GM19023 (cell line): ENCODE data around the gene HOXD13.

Experiments used
- ATAC-seq: cut with Tn5 transposase; IDR thresholded peaks from one replicate; pipeline ENCODE4 v1.9.1; 2021; ENCODE audit warnings: mild to moderate bottlenecking, moderate library complexity; ENCODE audit not compliant: unreplicated experiment

HOXD13 gene

DNA sequence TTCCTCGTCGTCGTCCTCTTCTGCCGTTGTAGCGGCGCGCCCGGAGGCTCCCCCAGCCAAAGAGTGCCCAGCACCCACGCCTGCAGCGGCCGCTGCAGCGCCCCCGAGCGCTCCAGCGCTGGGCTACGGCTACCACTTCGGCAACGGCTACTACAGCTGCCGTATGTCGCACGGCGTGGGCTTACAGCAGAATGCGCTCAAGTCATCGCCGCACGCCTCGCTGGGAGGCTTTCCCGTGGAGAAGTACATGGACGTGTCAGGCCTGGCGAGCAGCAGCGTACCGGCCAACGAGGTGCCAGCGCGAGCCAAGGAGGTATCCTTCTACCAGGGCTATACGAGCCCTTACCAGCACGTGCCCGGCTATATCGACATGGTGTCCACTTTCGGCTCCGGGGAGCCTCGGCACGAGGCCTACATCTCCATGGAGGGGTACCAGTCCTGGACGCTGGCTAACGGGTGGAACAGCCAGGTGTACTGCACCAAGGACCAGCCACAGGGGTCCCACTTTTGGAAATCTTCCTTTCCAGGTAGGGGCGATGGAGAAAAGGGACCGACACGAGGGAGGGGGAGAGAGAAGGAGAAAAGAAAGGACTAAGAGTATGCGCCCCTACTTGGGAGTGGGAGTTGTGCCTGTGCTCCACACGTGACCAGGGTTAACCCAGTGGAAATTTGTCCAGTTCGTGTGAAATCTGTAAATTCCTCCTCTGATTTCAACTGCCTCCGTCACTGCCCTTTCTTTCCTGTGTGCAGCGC, 800 bp downstream of the HOXD13 start:
- ATAC-seq = no peak

DNA sequence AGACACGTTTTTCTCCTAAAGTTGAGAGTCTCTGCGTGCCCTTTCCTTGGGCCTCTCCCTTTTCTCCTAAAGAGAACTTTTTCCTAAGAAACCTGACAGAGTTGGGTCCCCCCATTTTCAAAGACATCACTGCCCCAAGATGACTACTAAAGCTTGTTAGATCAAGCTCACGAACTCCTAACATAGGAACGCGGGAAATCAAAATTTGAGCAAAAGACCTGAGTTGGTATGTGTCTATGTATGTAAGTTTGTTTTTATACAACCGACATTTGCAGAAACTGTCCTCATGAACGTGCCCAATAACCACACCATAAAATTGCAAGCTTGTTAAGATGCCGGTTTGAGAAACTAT, 1.4 kb downstream of the HOXD13 start:
- no peak for ATAC-seq

DNA sequence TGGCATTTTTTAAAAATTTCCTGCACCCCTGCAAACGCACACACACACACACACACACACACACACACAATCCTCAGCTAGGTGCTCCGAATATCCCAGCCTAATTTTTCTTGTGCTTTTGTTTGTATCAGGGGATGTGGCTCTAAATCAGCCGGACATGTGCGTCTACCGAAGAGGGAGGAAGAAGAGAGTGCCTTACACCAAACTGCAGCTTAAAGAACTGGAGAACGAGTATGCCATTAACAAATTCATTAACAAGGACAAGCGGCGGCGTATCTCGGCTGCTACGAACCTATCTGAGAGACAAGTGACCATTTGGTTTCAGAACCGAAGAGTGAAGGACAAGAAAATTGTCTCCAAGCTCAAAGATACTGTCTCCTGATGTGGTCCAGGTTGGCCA, 1.8 kb downstream of the HOXD13 start:
- ATAC-seq = no peak

DNA sequence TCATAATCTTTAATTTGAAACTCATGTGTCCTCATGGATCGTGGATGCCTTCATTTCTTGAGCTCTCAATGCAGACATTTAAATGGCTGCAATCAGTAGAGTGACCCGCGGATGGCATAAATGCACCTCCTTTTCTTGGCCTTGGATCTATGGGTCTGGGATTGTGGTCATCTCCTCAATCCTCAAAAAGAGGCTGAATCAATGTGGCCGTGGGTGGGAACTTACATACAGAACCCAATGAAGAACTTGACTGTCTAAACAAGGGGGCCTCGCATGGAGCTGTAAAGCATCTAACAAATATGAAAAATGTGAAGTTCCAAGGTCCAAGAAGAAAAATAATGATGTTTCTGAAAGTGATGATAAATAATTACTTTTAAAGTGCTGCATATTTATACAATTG, 2.9 kb downstream of the HOXD13 start:
- ATAC-seq = no peak

DNA sequence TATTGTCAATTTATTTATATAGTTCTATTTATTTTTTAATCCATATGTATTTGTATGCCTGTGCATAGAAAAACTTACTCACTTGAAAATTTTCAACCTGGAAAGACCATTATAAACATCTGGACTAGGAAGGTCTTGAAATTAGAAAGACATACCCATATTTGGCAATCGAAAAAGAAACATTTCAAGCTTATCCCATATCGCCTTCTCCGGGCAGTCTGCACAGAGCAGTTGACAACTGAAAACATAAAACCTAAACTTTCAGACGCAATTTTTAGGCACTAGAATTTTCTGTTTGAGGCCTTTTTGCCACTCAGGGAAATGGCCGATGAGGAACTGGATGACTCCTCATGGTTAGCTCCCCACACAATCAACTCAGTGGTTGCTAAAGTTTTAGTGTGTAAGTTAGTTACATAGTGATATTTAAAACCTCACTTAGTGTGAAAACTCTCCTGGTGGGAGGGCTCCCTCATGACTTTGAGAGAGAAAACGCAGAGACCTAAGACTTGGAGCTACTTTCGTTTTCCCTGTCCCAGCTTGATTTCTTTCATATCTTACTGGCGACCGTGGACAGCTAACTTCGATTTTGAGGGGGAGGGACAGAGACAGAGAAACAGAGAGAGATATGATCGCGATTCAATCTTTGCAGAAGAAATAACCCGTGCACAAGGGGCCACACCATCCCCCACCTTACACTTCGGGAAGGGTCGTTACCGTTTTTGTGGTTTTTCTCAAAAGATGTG, 3.9 kb downstream of the HOXD13 start:
- ATAC-seq = no peak

DNA sequence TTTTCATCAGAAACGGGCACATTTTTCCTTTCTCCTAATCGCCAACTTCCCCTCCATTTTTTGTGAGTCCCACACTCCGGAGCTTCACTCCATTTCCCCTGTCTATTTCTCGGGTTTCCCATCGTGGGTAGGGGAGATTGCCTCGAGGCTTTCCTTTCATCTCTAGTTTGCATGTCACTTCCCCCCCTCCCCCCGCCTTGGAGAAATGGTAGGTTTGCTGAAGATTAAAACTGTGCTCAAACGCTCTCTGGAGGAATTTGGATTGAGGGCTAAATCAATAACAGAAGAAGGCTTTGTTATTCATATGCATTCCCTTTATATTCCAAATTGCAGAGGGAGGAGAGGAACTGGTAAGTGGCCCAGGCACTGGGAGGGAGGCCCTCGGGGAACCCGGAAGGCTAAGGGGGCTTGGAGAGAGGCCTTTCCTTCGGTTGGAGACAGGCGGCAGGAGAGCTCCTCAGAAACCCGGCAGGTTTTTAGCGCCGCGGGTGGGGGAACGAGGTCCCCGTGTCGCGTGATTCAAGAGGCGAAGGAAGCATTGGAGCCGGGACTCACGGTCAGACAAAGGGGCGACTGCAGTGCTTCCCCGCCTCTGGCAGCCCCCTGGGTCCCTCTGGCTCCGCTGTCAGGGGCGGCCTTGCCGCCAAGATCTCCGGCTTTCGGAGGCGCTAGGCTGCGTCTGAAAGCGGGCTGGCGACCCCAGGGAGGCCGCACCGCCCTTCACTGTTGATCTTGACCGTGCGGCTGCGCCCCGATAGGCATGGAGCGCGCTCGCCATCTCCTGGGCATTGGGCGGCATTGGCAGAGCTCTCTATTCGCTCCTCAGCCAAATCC, 4.7 kb downstream of the HOXD13 start:
- ATAC-seq = peak; percentile 93

DNA sequence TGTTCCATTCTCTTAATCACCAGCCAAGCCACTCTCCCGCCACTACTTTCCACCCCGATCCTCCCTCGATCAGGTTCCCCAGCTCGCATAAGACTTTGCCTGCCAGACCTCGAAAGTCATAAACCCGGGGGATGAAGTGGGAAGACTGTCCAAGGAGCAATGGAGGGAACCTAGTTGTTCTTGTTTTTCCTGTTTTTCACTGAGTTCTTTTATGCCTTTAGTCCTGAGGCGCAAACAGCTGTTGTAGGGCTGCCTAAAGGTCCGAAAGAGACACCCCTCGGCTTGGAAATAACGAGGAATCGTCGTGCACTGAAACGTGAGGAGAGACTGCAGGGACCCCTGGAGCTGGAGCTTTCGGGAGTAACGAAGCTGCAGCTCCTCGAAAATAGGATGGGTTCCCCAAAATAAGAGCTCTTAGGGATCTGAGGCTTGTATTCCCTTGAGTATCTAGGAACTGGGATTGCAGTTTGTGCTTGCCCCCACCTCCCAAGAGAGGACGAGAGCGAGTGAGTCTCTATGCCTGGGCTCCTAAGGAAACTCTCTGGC, 5.4 kb downstream of the HOXD13 start:
- ATAC-seq = no peak

DNA sequence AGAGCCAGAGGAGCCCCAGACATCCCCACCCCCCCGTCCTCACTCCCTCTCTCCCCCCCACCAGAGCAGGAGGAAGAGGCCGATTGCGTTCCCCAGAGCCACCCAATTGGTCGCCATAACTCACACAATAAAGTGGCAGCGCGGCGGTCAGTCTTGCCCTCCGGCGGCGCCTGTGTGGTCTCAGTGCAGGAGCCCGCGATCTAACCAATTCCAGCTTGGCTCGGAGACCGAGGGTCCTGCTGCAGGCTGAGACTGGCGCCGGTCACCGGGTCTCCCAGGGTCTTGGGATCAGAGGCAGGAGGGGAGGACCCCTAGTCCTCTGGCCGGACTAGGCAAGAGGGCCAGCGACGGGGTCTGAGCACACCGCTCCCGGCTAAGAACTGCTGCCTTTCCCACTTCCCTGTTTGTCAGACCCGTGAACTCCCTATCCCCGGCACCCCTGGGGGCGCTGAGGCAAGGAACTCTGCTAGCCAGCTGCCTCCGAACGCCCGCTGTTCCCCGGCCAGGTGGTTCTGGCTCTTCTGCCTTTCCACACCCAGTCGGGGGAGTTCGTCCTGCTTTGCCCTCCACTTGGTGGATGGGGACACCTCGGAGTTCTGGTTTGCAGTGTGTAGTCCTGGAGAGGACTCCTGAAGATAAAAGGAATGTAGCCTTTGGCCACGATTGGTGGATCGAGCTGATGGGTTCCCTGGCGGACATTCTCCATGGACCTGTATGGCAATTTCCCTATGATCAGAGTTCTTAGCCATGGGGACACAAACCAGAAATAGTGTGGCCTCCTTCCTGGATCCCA, 6.0 kb downstream of the HOXD13 start:
- no peak for ATAC-seq

DNA sequence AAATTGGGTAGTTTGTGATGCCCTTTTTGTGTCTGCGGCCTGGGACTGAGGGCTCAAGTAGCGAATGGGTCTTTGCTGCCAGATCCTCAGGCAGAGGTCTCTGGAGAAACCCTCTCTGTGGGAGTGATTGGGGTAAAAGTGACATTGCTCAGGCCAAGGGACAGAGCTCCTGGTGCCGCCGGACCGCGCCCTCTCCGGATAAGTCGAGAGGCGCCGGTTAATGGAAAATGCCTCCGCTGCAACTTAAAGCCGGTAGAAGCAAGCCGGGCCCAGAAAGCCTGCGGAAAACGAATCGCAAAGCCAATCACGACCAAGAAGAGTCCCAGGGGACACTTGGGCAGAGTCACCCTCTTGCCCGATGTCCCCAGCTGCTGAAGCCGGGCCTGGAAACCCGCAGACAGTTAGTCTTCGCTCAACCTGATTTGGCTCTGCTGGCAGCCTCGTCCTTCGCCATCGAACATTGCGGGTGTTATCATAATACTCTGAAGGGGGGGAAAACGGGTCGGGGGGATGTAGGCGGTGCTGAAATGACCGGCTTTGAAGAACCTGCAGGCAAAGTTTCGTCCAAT, 6.7 kb downstream of the HOXD13 start:
- ATAC-seq = no peak

DNA sequence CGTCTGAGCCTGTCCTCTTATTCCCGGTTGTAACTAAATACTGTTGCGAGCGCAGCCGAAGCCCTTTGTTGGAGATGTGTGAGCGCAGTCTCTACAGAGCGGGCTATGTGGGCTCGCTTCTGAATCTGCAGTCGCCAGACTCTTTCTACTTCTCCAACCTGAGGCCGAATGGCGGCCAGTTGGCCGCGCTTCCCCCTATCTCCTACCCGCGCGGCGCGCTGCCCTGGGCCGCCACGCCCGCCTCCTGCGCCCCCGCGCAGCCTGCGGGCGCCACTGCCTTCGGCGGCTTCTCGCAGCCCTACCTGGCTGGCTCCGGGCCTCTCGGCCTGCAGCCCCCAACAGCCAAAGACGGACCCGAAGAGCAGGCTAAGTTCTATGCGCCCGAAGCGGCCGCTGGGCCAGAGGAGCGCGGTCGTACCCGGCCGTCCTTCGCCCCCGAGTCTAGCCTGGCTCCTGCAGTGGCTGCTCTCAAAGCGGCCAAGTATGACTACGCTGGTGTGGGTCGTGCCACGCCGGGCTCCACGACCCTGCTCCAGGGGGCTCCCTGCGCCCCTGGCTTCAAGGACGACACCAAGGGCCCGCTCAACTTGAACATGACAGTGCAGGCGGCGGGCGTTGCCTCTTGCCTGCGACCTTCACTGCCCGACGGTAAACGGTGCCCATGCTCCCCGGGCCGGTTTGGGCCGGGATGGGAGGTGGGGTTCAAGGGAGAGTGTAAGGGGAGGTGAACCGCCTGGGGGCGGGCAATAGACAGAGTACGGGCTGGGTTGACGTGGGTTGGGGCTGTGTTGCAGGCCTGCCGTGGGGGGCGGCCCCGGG, 7.4 kb downstream of the HOXD13 start, which contains the start of gene HOXD12:
Gene HOXD12 (plus strand): TSS at position 68 of the 819 bp plus-strand sequence. CDS start 7 bp downstream, at position 75.
- ATAC-seq = no peak

DNA sequence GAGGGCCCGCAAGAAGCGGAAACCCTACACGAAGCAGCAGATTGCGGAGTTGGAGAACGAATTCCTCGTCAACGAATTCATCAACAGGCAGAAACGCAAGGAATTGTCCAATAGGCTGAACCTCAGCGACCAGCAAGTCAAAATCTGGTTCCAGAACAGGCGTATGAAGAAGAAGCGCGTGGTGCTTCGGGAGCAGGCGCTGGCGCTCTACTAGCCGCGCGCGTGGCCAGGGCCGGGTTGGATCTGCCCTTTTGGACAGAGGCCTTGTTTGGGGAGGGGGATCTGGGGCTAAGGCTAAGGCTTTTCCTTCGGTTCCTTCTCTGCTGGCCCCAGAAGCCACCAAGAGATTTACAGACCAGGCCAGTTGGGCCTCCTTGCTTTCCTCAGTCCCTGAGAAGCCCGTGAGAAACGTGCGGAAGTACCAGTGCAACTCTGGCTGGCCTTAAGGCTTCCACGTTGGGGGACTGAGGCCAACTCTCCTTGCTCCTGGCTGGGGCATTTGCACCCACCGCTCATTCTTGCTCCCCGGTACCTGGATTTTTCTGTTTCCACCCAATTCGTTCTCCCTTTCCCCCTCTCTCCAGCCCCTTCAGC, 8.1 kb downstream of the HOXD13 start:
- no peak for ATAC-seq

DNA sequence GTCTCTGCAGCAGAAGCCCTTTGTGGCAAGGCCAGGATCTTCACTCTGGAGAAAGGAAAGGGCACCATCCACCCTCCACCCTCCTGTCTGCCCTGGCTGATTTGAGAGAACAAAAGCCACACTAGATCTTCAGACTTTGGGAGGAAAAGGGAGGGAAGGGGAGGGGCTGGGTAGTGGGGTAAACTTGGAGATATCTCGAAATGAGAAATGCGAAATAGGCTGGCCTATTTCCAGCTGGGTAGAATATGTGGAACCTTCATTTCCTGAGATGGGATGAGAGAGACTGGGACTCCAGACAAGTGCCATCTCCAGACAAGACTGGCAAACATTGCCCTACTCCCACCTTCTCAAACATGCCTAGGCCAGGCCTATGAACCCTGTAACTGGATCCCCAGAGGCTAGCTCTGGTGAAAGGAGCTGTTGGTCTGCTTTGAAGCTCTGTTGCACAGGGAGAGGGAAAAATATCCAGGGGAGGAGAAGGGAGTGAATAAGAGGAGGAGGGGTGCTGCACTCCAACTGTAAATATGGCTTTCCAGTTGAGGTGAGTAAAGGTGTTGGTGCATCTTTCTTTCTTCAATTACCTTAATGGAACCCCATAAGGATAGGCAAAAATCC, 8.8 kb downstream of the HOXD13 start:
- no peak for ATAC-seq

DNA sequence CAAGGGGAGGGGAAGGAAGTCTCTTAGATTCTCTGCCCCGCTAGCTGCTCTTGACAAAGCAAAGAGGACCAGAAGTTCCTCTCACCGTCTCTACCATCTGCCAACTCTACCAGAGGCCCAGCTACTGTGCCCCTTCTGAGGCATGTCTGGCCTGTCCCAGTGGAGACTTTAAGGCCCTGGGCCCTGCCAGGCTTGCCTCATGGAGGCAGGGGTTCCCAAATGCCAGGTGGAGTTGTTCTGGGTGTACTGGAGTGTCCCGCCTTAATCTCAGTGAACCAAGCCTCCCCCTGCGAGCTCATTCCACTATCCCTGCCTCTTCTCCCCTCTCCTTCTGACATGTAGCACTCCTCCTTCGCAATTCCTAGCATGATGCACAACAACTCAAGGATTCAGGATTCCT, 9.3 kb downstream of the HOXD13 start:
- ATAC-seq = no peak

DNA sequence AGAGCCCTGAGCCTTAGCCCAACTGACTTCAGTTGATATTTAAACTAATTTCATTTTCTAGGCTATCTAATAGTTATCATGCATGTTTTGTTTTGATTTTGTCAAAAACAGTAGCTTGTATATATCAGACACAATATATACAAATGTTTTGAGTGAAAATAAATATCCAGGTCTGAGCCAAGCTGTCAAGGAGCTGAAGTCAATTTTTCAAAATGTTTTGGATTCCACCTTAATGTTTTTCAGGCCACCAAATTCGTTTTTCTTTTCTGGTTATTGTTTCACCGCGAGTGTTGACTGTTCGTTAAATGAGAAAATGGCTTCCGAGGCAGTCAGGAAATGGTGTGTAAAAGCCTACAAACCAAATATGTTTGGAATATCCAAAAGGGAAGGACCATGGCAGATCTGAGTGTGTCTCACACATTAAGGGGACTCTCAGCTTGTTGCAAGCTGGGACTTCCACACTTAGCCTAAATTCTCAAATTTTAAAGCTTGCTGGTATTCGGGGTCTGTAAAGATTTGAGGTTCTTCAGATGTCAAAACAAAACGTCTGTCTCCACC, 9.9 kb downstream of the HOXD13 start:
- no peak for ATAC-seq

DNA sequence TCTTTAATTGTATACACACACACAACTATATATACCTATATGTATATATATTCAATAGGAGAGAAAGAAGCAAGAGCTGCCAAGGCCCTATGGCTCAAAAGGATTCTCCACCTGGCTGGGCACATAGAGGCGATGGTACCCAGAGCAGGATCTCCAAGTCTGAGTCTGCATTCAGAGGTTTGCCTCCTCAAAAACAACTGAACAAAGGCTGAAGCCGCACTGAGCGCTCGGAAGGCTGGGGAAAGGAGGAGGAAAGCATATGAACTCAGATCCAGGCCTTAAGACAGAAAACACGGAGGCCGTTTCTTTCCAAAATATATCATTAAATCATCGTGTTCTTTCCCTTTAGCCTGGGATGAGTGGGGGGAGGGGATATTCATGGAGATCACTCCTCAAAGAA, 10.7 kb downstream of the HOXD13 start:
- no peak for ATAC-seq

DNA sequence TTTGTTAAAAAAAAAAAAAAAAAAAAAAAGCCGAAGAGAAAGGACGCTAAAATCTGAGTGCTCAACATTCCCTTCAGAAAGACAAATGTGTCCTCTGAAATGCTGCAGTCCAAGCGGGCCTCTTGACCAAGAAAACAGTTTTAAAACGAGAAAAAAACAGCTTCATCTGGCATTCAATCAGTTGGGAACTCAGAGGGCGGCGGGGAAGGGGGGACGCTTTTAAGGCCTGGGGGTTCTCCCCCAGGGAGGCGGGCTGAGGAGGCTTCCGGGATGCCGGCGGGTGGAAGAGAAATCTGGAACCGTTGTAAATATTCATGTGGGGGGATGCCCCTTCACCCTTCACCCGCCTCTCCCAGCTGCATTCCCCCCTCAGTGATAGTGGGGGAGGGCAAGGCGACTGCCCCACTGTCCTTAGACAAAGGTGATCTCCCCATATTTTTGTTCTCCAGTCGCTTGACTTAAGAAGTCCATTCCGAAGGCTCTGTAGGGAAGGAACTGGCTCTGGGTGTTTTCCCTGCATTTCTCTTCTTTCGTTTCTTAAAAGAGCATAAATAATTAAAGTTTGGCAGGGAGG, 11.3 kb downstream of the HOXD13 start:
- no peak for ATAC-seq

DNA sequence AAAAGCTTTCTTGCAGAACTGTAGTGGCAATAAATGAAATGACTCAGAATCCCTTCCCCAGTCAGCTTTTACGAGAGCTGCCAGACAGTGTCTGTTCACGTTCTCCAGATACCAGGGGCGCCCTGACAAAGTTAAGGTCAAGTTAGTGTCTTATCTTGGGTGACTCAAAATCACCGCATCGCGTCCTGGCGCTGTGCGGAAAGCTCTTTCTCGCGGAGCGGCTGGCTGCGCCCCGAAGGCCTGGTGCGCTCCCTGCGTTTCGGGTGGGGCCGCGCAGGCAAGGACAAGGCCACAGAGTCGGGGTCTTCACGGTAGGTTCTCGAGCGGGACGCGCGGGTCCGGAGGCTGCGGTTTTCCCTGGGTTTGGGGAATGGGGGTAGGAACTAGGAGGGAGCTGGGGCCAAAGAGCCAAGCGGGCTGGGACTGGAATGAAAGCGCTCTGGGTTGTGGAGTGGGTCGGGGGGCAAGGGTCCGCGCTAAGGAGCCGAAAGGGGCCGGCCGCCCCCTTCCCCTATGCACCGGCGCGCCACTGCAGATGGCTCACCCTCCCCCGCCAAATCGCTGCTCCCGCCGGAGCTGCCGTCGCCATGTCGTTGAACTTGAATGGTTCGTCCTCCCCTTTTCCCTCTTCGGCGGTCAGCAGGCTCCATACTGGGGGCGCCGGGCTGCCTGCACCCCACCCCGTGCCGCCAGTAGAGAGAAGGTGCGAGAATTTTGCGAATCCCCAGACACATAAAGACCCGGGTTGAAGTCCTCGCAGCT, 12.0 kb downstream of the HOXD13 start:
- ATAC-seq = no peak
